ENCODE measurements around the gene PHF2. TPM values are rescaled to one million over a fixed set of nuclear protein-coding genes. Genes with fewer than 3 reads are reported as not detected.

The PHF2 gene
- total RNA-seq, 1 donor from 2014 or later, result 27.4 TPM

- Histone ChIP-seq H3K36me3 (peaks cover 84% of the 10 kb centered on the region), H3K27ac (replicated peaks) (no peak overlapping the region)
- intact Hi-C loops (cut with micrococcal nuclease), result no loop called here
Observed at GRCh38 chr9:93558503-93558902, 17.9 kb upstream of the PHF2 start.

GRCh38 chr9:93560991-93561390 is 15.4 kb upstream of the PHF2 start:
- Histone ChIP-seq H3K27ac (replicated peaks) (no peak overlapping the region), H3K4me3 (no peak overlapping the region), H3K27me3 (ENCODE audit: low read depth) (no peaks in the 10 kb centered on the region), H3K36me3 (peaks cover 89% of the 10 kb centered on the region), H3K4me1 (peaks cover 2% of the 10 kb centered on the region), H3K9me3 (replicated peaks) (no peaks in the 10 kb centered on the region)
- intact Hi-C loops (cut with micrococcal nuclease), result no loop called here
- DNase-seq, result no peak
- TF ChIP-seq CTCF (IDR thresholded peaks at IDR 0.05; ENCODE audit: borderline replicate concordance), result no peak

More at GRCh38 chr9:93558503-93558902, 17.9 kb upstream of the PHF2 start:
- no peaks in the 10 kb centered on the region for H3K27me3 ChIP-seq (ENCODE audit: low read depth)
- no peak for DNase-seq
- peaks cover 2% of the 10 kb centered on the region for H3K4me1 ChIP-seq
- H3K9me3 ChIP-seq (replicated peaks), result no peaks in the 10 kb centered on the region
- TF ChIP-seq CTCF (IDR thresholded peaks at IDR 0.05; ENCODE audit: borderline replicate concordance), result no peak
- no peak overlapping the region for H3K4me3 ChIP-seq

DNA sequence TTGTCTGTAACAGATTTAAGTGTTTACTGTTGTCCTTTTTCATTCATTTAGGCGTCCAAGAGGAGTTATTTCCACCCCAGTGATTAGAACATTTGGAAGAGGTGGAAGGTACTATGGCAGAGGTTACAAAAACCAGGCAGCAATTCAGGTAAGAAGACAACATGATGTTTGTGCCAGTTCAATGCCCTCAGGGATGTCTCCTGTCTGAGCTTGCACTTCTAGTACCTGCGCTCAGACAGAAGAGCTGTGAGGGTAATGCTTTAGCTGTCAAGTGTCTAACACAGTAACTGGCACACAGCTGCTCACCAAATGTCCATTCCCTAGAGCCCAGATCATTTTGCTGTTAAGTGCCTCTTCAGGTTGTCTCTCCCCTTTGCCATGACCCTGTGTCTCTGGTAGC is 14.2 kb upstream of the PHF2 start:
- TF ChIP-seq CTCF (IDR thresholded peaks at IDR 0.05; ENCODE audit: borderline replicate concordance), result no peak
- no peak overlapping the region for H3K27ac ChIP-seq (replicated peaks)
- no peak for DNase-seq
- H3K36me3 ChIP-seq, result peaks cover 79% of the 10 kb centered on the region
- H3K4me3 ChIP-seq, result no peak overlapping the region
- H3K9me3 ChIP-seq (replicated peaks), result no peaks in the 10 kb centered on the region
- H3K27me3 ChIP-seq (ENCODE audit: low read depth), result no peaks in the 10 kb centered on the region
- intact Hi-C loops (cut with micrococcal nuclease), result no loop called here
- peaks cover 11% of the 10 kb centered on the region for H3K4me1 ChIP-seq

DNA sequence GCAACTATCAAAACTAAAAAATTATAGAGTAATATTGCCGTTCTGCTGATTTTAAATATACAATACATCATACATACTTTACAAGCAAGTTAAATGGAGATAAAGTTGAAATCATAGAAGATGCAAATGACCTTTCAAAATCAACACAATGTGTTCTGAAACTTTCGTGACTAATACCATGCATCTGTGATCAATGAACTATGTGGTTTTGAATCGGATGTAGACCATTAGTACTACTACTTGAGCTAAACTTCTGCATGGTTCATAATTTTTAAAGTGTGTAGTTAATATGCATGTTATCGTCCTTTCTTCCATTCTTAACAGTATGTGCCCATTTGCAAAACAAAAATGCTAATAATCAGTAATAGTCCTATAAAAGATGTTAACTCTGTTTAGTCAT is 11.3 kb upstream of the PHF2 start:
- Histone ChIP-seq H3K4me1 (peaks cover 18% of the 10 kb centered on the region), H3K4me3 (no peak overlapping the region), H3K9me3 (replicated peaks) (no peaks in the 10 kb centered on the region), H3K27ac (replicated peaks) (no peak overlapping the region), H3K36me3 (peaks cover 50% of the 10 kb centered on the region), H3K27me3 (ENCODE audit: low read depth) (no peaks in the 10 kb centered on the region)
- TF ChIP-seq CTCF (IDR thresholded peaks at IDR 0.05; ENCODE audit: borderline replicate concordance), result no peak
- intact Hi-C loops (cut with micrococcal nuclease), result loop anchor here (5.0 kb wide), 1 partner anchor 108 kb away; no protein-coding TSS in a partner anchor
- DNase-seq, result no peak

DNA sequence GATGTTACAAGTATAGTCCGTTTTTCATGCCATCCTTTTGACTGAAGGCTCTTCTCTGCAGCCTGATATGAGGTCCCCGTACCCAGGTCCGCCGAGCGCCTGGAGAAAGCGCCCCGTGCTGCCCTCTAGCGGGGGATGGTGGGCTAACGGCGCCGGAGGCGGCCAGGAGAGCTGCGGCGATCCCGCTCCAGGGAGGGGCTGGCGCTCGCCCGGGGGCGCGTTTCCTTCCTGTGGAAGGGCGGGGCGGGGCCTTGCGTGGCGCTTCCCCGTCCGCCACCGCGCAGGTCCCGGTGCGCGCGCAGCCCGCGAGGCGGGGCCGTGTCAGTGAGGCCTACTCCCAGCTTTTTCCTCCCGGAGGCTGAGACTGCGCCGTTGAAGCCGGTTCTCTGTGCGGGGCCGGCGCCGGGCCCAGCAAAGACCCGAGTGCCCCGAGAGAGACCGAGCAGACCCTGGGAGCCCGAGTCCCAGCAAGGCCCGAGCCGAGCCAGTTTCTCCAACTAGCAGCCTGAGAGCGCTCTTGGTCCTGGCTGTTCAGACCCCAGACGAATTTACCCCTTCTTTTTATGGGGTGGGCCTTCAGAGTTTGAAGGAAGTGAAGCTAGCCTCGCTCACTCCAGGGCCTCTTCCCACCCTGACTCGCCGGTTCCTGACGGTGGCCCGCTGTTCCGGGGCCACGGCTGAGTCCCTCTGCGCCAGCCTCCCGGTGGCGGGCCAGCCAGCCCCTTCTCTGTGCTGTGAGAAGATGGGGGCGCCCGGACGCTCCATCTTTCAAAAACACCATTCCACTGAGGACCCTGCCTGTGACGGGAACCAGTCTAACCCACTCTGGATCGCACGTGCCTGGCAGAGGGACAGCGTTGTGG is 9.7 kb upstream of the PHF2 start:
- peak overlapping the region; percentile 78 for H3K4me3 ChIP-seq
- H3K9me3 ChIP-seq (replicated peaks), result peaks cover 8% of the 10 kb centered on the region
- peak; percentile 99 for DNase-seq
- H3K27me3 ChIP-seq (ENCODE audit: low read depth), result no peaks in the 10 kb centered on the region
- H3K36me3 ChIP-seq, result peaks cover 34% of the 10 kb centered on the region
- H3K4me1 ChIP-seq, result peaks cover 18% of the 10 kb centered on the region
- TF ChIP-seq CTCF (IDR thresholded peaks at IDR 0.05; ENCODE audit: borderline replicate concordance), result peak; percentile 97
- peak overlapping the region; percentile 99 for H3K27ac ChIP-seq (replicated peaks)
- intact Hi-C loops (cut with micrococcal nuclease), result loop anchor here (5.0 kb wide), 1 partner anchor 109 kb away; no protein-coding TSS in a partner anchor

All from left ventricle myocardium inferior (tissue), 1 donor.